PFSK-1 (cell line): ENCODE measurements around the gene PCDHGB7.
"Not testable (repeated sequence)": the region's sequence is repeated elsewhere in the genome, so short reads cannot be mapped to it uniquely, and the experiment has no call there.

ENCODE experiments used
- FOXP2 ChIP-seq: optimal IDR thresholded peaks from 2 replicates; pipeline ENCODE3; 2011; ENCODE audit warnings: borderline replicate concordance, control low read depth, inconsistent platforms; ENCODE audit not compliant: insufficient read depth; ENCODE audit errors: extremely low read length, extremely low read depth
- POLR2AphosphoS5 ChIP-seq: IDR thresholded peaks from 2 replicates; pipeline ENCODE4 v1.6.1; 2012; ENCODE audit warnings: low read depth, mild to moderate bottlenecking, control low read depth, low read length, moderate library complexity
- SIN3A ChIP-seq: IDR thresholded peaks from 2 replicates; pipeline ENCODE4 v1.6.1; 2012; ENCODE audit warnings: mild to moderate bottlenecking, low read length, moderate library complexity, borderline replicate concordance; ENCODE audit not compliant: insufficient read depth
- TAF1 ChIP-seq: IDR thresholded peaks from 2 replicates; pipeline ENCODE4 v1.6.1; 2012; ENCODE audit warnings: low read length, control low read depth, borderline replicate concordance; ENCODE audit not compliant: insufficient read depth
- TF ChIP-seq, protein P1 (sequence below), 2 experiments: IDR thresholded peaks; 2 replicates each; pipeline versions ENCODE4 v1.6.1 to v1.8.0; 2011 to 2012; ENCODE audit warnings: low read depth in 2 of 2, low read length in 2 of 2, control low read depth in 1 of 2, inconsistent platforms in 1 of 2, mild to moderate bottlenecking in 1 of 2, moderate library complexity in 1 of 2; ENCODE audit not compliant: insufficient read depth in 1 of 2

Gene PCDHGB7

DNA sequence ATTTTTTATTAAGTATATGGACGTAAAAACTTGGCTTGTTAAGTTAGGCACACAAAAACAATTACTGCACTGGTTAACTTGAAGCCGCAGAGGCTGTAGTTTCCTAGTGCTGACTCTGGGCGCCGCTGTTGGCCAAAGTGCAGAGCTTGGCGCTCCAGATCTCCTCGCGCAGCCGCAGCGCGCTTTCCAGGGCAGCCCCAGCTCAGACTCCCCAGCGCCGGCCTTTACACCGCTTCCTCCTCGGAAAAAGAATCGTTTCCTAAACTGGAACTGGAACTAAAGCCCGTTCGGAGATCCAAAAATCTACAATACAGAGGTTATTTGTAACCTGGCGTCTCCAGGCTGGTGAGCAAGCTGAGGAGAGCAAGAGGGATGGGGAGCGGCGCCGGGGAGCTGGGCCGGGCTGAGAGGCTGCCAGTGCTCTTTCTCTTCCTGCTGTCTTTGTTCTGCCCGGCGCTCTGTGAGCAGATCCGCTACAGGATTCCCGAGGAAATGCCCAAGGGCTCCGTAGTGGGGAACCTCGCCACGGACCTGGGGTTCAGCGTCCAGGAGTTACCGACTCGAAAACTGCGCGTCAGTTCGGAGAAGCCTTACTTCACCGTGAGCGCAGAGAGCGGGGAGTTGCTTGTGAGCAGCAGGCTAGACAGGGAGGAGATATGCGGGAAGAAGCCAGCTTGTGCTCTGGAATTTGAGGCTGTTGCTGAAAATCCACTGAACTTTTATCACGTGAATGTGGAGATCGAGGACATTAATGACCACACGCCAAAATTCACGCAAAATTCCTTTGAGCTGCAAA lies 19.5 kb upstream of the PCDHGB7 start, which contains the start of gene PCDHGB5:
PCDHGB5 (plus strand) TSS at position 192 of the 796 bp plus-strand sequence; CDS start at position 373, 181 bp downstream.
- TF ChIP-seq TAF1, POLR2AphosphoS5, SIN3A: not testable (repeated sequence)

DNA sequence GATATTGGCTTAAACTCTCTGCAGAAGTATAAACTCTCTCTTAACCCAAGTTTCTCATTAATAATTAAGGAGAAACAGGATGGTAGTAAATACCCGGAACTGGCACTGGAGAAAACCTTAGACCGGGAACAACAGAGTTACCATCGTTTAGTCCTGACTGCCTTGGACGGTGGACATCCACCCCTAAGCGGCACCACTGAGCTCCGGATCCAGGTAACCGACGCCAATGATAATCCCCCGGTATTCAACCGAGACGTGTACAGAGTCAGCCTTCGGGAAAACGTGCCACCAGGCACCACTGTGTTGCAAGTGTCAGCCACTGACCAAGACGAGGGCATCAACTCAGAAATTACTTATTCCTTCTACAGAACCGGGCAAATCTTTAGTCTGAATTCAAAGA lies 18.9 kb upstream of the PCDHGB7 start:
- TF ChIP-seq POLR2AphosphoS5 (no peak), SIN3A (no peak), TAF1 (no peak), FOXP2 (no peak)
- TF ChIP-seq, protein P1, sequence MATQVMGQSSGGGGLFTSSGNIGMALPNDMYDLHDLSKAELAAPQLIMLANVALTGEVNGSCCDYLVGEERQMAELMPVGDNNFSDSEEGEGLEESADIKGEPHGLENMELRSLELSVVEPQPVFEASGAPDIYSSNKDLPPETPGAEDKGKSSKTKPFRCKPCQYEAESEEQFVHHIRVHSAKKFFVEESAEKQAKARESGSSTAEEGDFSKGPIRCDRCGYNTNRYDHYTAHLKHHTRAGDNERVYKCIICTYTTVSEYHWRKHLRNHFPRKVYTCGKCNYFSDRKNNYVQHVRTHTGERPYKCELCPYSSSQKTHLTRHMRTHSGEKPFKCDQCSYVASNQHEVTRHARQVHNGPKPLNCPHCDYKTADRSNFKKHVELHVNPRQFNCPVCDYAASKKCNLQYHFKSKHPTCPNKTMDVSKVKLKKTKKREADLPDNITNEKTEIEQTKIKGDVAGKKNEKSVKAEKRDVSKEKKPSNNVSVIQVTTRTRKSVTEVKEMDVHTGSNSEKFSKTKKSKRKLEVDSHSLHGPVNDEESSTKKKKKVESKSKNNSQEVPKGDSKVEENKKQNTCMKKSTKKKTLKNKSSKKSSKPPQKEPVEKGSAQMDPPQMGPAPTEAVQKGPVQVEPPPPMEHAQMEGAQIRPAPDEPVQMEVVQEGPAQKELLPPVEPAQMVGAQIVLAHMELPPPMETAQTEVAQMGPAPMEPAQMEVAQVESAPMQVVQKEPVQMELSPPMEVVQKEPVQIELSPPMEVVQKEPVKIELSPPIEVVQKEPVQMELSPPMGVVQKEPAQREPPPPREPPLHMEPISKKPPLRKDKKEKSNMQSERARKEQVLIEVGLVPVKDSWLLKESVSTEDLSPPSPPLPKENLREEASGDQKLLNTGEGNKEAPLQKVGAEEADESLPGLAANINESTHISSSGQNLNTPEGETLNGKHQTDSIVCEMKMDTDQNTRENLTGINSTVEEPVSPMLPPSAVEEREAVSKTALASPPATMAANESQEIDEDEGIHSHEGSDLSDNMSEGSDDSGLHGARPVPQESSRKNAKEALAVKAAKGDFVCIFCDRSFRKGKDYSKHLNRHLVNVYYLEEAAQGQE (IDR thresholded peaks at IDR 0.05; ENCODE audit: insufficient read depth in 1 of 2, low read depth in 2 of 2, low read length in 2 of 2) = no peak

GRCh38 chr5:141399555-141400258 lies 17.8 kb upstream of the PCDHGB7 start:
- TF ChIP-seq TAF1 (no peak), FOXP2 (no peak), SIN3A (no peak), POLR2AphosphoS5 (no peak)
- TF ChIP-seq, protein P1 (IDR thresholded peaks at IDR 0.05; ENCODE audit: insufficient read depth in 1 of 2, low read depth in 2 of 2, low read length in 2 of 2) = no peak

DNA sequence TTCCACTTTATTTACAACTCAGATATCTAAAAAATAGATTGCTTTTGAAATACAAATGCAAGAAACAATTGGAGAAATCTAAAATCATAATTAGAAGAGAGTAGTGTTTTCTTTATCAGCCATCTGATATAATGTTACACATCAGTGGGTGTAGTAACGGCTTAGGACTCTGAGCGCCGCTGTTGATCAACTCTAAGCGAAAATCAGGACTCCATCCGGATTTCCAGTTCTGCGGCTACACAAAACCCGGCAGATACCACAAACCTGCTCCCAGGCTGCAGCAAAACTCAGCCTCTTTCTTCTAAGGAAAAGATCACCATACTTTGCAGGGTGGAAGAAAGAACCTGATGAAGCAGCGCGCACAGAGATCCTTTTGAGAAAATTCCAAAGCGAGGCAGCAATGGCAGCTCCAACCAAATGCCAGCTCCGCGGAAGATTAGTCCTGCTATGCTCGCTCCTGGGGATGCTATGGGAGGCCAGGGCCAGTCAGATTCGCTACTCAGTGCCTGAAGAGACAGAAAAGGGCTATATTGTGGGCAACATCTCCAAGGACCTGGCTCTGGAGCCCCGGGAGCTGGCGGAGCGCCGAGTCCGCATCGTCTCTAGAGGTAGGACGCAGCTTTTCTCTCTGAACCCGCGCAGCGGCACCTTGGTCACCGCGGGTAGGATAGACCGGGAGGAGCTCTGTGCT lies 14.8 kb upstream of the PCDHGB7 start, which contains the start of gene PCDHGA9:
PCDHGA9 (plus strand) TSS at position 226 of the 691 bp plus-strand sequence; CDS start at position 401, 175 bp downstream.
- TF ChIP-seq POLR2AphosphoS5 = no peak
- no peak for TF ChIP-seq TAF1
- no peak for TF ChIP-seq FOXP2
- TF ChIP-seq, protein P1 (IDR thresholded peaks at IDR 0.05; ENCODE audit: insufficient read depth in 1 of 2, low read depth in 2 of 2, low read length in 2 of 2) = no peak
- TF ChIP-seq SIN3A = no peak

- TF ChIP-seq FOXP2 (no peak), TAF1 (no peak)
Observed at GRCh38 chr5:141403387-141403786, 14.1 kb upstream of the PCDHGB7 start.
